K562 (cell line): Measurements from ENCODE around the gene PPP4C. TPM values are rescaled to one million over a fixed set of nuclear protein-coding genes. Genes with fewer than 3 reads are reported as not detected.

Experiments
- ATAC-seq: fragments of 200-7000 bp; cut with Tn5 transposase; 3 replicates; pipeline ENCODE4 v1.9.1; 2020; ENCODE audit warnings: moderate library complexity
- BruUV-seq: library from RNA; stranded (reverse); fragments of 400-500 nt; replicated peaks from 2 replicates; lab custom pipeline; 2021; lab: Mats Ljungman, UMichigan
- CTCF ChIA-PET: fragments of 300-600 bp; formaldehyde crosslinking; extraction: SDS; loops from one replicate; lab custom pipeline; 2021; ENCODE audit warnings: low intra/inter-chr PET ratio; lab: Yijun Ruan, JAX
- POLR2A ChIA-PET: fragments of 300-600, 350-650 bp; sonication (Branson Sonifier 250); formaldehyde crosslinking; extraction: SDS; loops from one replicate; lab custom pipeline; 2021; ENCODE audit warnings: antibody characterized with exemption, inconsistent platforms; lab: Yijun Ruan, JAX
- DNase-seq, 4 experiments: peaks; one replicate each; pipeline versions ENCODE4 v3.0.0 to v3.0.0-alpha.2; 2011 to 2018; ENCODE audit warnings: low spot score in 3 of 4, mixed read lengths in 3 of 4; ENCODE audit errors: extremely low read depth in 1 of 4
- FAIRE-seq: peaks from 2 replicates; lab custom pipeline; 2011; peaks lifted over from hg19 to GRCh38; lab: Jason Lieb, UNC
- H2AFZ ChIP-seq: 2 replicates; pipeline ENCODE4 v1.6.0; 2011; ENCODE audit warnings: low read depth, low read length, control low read depth, inconsistent platforms
- H3K27ac ChIP-seq: fragments of 200-600 bp; 3 replicates; pipeline ENCODE4 v1.8.0; 2011; ENCODE audit warnings: low read depth, mild to moderate bottlenecking, control low read depth, inconsistent platforms, low read length, moderate library complexity, mixed read lengths; ENCODE audit errors: extremely low read depth
- H3K27me3 ChIP-seq, 2 experiments: fragments of 300-600 bp in 1 of 2; 2 replicates in 1 of 2; 3 replicates in 1 of 2; pipeline versions ENCODE4 v1.6.0 to v1.8.0; 2011; ENCODE audit warnings: inconsistent platforms in 2 of 2, low read length in 2 of 2, mild to moderate bottlenecking in 1 of 2, mixed read lengths in 1 of 2, moderate library complexity in 1 of 2; ENCODE audit not compliant: control insufficient read depth in 2 of 2, insufficient read depth in 2 of 2
- H3K36me3 ChIP-seq: fragments of 300-600 bp; 3 replicates; pipeline ENCODE4 v1.8.0; 2011; ENCODE audit warnings: mild to moderate bottlenecking, low read length, inconsistent platforms; ENCODE audit not compliant: control insufficient read depth, insufficient read depth
- H3K4me1 ChIP-seq, 2 experiments: fragments of 200-600 bp in 1 of 2; replicated peaks in 1 of 2; 2 replicates in 1 of 2; 3 replicates in 1 of 2; pipeline versions ENCODE4 v1.5.1 to v1.8.0; 2011; ENCODE audit warnings: inconsistent platforms in 2 of 2, low read length in 2 of 2, mild to moderate bottlenecking in 1 of 2, mixed read lengths in 1 of 2, moderate library complexity in 1 of 2; ENCODE audit not compliant: control insufficient read depth in 2 of 2, insufficient read depth in 2 of 2
- H3K4me2 ChIP-seq: 2 replicates; pipeline ENCODE4 v1.6.1; 2011; ENCODE audit warnings: low read length, control low read depth, inconsistent platforms, mixed read lengths; ENCODE audit not compliant: insufficient read depth
- H3K4me3 ChIP-seq: fragments of 200-600 bp; sonication (generic), shearing (Covaris generic); 2 replicates; pipeline ENCODE4 v1.5.1; 2016; ENCODE audit warnings: control low read depth, inconsistent platforms
- H3K79me2 ChIP-seq: fragments of 200-600 bp; 3 replicates; pipeline ENCODE4 v1.8.0; 2011; ENCODE audit warnings: low read length, inconsistent platforms; ENCODE audit not compliant: control insufficient read depth, insufficient read depth
- H3K9ac ChIP-seq, 2 experiments: 2 replicates each; pipeline versions ENCODE4 v1.6.0 to v1.6.1; 2011; ENCODE audit warnings: low read depth in 2 of 2, low read length in 2 of 2, control low read depth in 1 of 2, inconsistent platforms in 1 of 2, mild to moderate bottlenecking in 1 of 2, mixed read lengths in 1 of 2; ENCODE audit not compliant: insufficient read depth in 1 of 2
- H3K9me1 ChIP-seq: one replicate; pipeline ENCODE4 v1.6.0; 2011; ENCODE audit warnings: inconsistent platforms, mild to moderate bottlenecking, low read length, moderate library complexity; ENCODE audit not compliant: control insufficient read depth, insufficient read depth
- H3K9me3 ChIP-seq: replicated peaks from 2 replicates; pipeline ENCODE4 v1.5.1; 2011; ENCODE audit warnings: low read depth, low read length, inconsistent platforms; ENCODE audit not compliant: control insufficient read depth, insufficient read depth
- H4K20me1 ChIP-seq: replicated peaks from 2 replicates; pipeline ENCODE4 v1.6.1; 2011; ENCODE audit warnings: low read length, inconsistent platforms, mixed read lengths; ENCODE audit not compliant: control insufficient read depth, insufficient read depth
- JUND ChIP-seq, 2 experiments: IDR thresholded peaks; 2 replicates in 1 of 2; 3 replicates in 1 of 2; pipeline ENCODE4 v1.6.1; 2011; ENCODE audit warnings: borderline replicate concordance in 2 of 2, low read depth in 2 of 2, low read length in 2 of 2, improper control_type of control experiment in 1 of 2, missing biosample characterization in 1 of 2, missing genetic modification characterization in 1 of 2, missing genetic modification reagents in 1 of 2
- RBFOX2 ChIP-seq: fragments of 200-400 bp; formaldehyde crosslinking; IDR thresholded peaks from 2 replicates; pipeline ENCODE4 v1.6.1; 2017; ENCODE audit warnings: low read depth, mild to moderate bottlenecking, low read length, moderate library complexity
- WGBS: fragments of 100-300 bp; shearing (Covaris generic); methylation state at CpG from one replicate; pipeline ENCODE4 v1.1.6; 2016; ENCODE audit warnings: low coverage, mixed read lengths; ENCODE audit not compliant: insufficient coverage; ENCODE audit errors: missing lambda C conversion rate; 5-methylcytosine and 5-hydroxymethylcytosine counted together
- in situ Hi-C: fragments of 300-500 bp; cut with MboI; formaldehyde crosslinking; loops from 4 replicates; pipeline ENCODE4 v1.15.0; 2018; ENCODE audit warnings: inconsistent platforms, mixed read lengths
- intact Hi-C: fragments of 100-400 bp; cut with micrococcal nuclease; formaldehyde crosslinking; loops from 2 replicates; pipeline ENCODE4 v1.14.2; 2022
- polyA plus RNA-seq, 8 experiments: library from polyadenylated mRNA; depleted of rRNA in 4 of 8; stranded (reverse) in 5 of 8; unstranded in 3 of 8; fragments of >200 nt; fragmentation: Nextera tagmentation in 2 of 8; fragmentation: Illumina TruSeq in 1 of 8; extraction: Ambion mirVana in 2 of 8; extraction: Trizol in 1 of 8; gene quantifications; 2 replicates each; pipeline versions ENCODE4 v1.2.1 to v1.2.3, GENCODE V29; 2011 to 2014; ENCODE audit warnings: inconsistent platforms in 1 of 8, missing spikeins in 1 of 8
- total RNA-seq, 7 experiments: library from RNA; depleted of rRNA in 6 of 7; stranded (reverse); fragments of >200 nt in 6 of 7; fragmentation: Illumina TruSeq in 2 of 7; extraction: Trizol in 2 of 7; gene quantifications; 2 replicates each; pipeline versions ENCODE4 v1.2.1 to v1.2.3, GENCODE V29; 2011 to 2021; ENCODE audit warnings: low replicate concordance in 1 of 7

The PPP4C gene
- total and polyA plus RNA-seq, 9 of the 15 experiments (the other 6 are each of a cell fraction or from before 2014, with no cell fraction given), result 3.5 to 183 (median 131) TPM

GRCh38 chr16:30083216-30084055 is 7.6 kb downstream of the PPP4C start:
- ChIA-PET POLR2A (interaction anchor here (0.6 to 7.5 kb wide), 3 partner anchors 8 to 863 kb away, joined by 3 to 59 read pairs (median 3); partner anchors contain the start of gene TBX6), CTCF (no interaction called here)
- Histone ChIP-seq H4K20me1 (no peaks in the 10 kb centered on the region), H2AFZ (no peak overlapping the region), H3K4me2 (no peak overlapping the region), H3K9ac (0 out of 4 replicates have a peak overlapping the region, but pooled peaks of 1 of the 2 experiments have one; percentile 11), H3K79me2 (peaks cover 21% of the 10 kb centered on the region), H3K36me3 (peaks cover 78% of the 10 kb centered on the region; the same call in 2 of the 3 replicates), H3K27me3 (no peaks in the 10 kb centered on the region), H3K9me1 (no peaks in the 10 kb centered on the region), H3K9me3 (no peaks in the 10 kb centered on the region), H3K27ac (no peak overlapping the region), H3K4me3 (no peak overlapping the region), H3K4me1 (peaks cover 0 to 25% of the 10 kb centered on the region in 2 experiments; a peak in 2 of 5 replicates)
- no TSS peak for BruUV-seq
- DNase-seq, result no peak
- no peak for ATAC-seq
- 98% methylated on average over 7 of the region's 24 CpGs for WGBS
- intact Hi-C loops, result no loop called here
- in situ Hi-C loops, result no loop called here
- no peak for FAIRE-seq
- no peak for TF ChIP-seq JUND (IDR thresholded peaks at IDR 0.05; ENCODE audit: borderline replicate concordance, low read depth, low read length)
- no peak for TF ChIP-seq JUND (tag; IDR thresholded peaks at IDR 0.05; ENCODE audit: borderline replicate concordance, low read depth, low read length)
- peak; percentile 34 for TF ChIP-seq RBFOX2
